ENCODE measurements around the gene GNB3.

GNB3 gene

DNA sequence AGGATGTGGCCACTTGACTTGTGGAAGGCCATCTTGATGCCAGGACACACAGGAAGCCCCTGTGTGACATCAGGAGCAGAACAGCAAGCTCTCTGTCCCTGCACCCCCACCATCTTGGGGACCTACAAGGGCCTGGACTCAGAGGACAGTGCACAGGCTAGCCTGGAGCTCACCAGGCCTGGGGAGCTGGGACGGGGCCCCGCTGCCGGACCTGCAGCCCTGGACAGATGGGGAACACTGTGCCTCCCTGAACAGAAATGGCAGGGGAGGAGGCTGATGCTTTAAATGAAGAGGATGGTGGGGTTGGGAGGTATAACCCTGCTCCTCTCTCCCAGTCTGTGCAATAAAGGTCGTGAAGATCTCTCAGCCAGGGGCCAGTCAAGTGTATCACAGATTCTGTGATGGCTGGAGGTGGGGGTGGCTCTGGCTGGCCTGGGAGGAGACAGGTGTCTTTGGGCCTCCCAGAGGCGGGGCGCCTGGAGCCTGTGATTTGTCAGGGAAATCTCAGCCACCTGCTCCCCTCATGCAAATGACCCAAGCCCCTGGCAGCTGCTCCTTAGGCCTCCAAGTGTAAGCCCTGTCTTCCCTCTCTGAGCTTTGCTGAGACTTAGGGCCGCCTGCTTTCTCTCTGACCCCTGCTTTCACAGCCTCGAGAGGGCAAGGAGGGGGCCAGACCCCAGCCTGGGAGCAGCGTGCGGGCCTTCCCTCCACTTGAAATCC, 1.1 kb upstream of the GNB3 start:
- no peak for FAIRE-seq

DNA sequence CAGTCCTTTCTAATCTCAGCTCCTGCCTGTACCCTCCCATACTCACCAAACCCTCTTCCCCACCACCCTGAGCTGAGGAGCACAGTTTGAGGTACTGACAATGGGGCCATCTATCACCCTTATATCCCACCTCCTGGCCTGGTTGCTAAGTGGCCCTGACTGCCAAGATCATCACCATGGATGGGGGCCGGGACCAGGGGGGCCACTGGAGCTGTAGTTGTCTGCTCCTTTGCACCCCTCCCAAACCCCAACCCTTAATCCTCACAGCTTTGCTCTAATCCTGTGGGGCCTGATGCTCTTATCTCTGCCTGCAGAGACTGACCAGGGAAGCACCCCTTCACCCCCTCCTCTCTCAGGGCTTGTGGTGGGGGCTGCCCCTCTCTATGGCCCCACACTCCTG, 395 bp upstream of the GNB3 start:
- FAIRE-seq = no peak

DNA sequence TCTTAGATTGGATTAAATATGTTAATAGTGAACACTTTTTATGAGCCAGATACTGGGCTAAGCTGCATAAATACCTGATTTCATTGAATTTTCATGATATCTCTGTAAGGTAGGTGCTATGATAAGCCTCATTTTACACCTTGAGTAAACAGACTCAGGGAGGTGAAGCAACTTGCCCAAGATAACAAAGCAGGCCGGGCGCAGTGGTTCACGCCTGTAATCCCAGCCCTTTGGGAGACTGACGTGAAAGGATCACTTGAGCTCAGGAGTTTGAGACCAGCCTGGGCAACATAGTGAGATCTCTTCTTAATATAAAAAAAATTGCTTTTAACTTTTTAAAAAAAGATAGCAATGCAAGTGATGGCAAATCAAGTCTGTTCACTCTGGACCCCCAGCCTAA, 1.4 kb downstream of the GNB3 start:
- FAIRE-seq = no peak

DNA sequence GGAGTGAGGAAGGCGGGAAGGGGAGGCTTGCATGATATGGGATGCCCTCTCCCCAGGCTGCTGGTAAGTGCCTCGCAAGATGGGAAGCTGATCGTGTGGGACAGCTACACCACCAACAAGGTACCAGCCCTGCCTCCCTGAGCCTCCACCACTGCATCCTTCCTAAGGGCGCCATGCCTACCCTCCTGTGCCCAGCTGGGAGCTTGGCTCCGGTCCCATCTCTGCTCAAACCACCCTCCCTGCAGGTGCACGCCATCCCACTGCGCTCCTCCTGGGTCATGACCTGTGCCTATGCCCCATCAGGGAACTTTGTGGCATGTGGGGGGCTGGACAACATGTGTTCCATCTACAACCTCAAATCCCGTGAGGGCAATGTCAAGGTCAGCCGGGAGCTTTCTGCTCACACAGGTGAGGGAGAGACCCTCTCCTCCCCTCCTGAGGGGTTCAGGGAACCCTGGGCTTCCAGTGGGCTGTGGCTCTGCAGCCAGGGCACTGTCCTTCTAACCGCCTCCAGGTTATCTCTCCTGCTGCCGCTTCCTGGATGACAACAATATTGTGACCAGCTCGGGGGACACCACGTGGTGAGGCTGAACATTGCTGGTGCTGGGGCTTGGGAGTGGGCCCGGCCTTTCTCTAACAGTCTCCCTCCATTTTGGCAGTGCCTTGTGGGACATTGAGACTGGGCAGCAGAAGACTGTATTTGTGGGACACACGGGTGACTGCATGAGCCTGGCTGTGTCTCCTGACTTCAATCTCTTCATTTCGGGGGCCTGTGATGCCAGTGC, 2.6 kb downstream of the GNB3 start:
- FAIRE-seq = no peak

DNA sequence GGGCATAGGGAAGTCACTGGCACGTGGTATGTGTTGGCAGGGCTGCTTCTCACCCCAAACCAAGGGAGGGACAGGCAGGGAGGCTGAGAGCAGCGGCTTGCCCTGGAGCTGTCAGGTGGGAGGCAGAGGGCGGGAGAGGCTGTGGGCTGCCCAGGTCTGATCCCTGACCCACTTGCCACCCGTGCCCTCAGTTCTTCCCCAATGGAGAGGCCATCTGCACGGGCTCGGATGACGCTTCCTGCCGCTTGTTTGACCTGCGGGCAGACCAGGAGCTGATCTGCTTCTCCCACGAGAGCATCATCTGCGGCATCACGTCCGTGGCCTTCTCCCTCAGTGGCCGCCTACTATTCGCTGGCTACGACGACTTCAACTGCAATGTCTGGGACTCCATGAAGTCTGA, 4.7 kb downstream of the GNB3 start:
- no peak for FAIRE-seq

DNA sequence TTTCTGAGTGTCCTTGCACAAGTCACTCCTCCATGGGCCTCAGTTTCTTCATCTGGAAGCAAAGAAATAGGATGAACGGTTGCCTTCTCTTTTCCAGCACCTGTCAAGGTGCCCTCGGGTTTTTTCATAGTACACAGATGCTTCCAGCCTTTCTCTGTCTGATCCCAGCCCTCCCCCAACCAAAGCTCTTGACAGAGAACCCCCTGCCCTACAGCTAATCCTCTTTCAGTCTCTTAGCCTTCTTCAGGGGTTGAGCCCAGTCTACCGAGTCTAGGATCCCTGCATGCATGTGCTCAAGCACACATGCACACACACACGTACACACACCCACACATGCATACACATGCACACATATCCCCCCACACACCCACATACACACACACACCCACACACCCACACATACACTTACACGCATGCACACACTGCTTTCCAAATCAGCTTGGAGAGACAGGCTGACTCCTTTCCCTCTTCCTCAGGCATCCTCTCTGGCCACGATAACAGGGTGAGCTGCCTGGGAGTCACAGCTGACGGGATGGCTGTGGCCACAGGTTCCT, 5.7 kb downstream of the GNB3 start:
- no peak for FAIRE-seq

DNA sequence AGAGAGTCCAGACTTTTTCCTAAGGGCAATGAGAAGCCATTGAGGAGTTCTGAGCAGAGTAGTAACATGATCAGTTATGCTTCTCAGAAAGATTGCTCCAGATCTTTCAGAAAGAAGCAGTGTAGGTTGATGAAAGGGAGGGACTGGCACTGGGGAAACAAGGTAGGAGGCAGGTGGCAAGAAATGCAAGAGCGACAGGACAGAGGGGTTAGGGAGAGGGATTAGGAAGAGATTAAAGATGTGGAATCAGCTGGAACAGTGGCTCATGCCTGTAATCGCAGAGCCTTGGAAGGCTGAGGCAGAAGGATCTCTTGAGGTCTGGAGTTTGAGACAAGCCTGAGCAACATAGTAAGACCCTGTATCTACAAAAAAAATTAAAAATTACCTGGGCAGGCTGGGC, 7.0 kb downstream of the GNB3 start:
- FAIRE-seq = no peak

DNA sequence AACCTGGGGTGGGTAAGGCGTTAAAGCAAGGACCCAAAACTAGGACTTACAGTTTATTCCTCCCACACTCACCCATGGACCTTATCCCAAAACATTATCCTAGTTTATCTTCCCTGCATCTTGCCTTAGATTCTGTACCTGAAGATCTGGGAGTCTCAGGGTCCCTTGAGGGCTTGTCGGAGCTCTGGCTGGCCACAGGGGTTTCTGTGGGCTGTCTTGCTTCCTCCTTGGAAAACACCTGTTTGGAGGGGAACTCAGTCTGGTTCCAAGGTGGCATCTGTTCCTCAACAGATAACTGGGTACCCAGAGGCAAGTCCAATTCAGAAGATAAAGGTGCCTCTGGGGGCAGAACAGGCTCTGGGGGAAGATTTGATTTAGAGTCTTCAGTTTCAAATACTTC, 8.7 kb downstream of the GNB3 start:
- FAIRE-seq = no peak

DNA sequence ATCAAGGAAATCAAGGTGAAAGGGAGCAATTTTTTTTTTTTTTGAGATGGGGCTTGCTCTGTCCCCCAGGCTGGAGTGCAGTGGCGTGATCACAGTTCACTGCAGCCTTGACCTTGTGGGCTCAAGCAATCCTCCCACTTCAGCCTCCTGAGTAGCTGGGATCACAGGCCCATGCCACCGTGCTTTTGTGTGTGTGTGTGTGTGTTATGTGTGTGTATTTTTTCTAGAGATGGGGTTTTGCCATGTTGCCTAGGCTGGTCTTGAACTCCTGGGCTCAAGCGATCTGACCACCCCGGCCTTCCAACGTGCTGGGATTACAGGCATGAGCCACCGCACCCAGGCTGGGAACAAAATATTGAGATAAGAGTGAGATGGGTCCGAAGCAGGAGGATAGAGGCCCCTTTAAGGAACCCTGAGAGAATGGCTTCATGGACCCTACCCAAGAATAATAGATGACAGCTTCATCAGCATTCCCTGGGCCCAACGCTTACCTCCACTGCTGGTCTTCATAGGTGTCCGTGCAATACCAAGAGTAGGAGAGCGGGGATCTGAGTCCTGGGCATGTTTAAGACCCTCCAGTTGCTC, 9.3 kb downstream of the GNB3 start:
- FAIRE-seq = no peak

DNA sequence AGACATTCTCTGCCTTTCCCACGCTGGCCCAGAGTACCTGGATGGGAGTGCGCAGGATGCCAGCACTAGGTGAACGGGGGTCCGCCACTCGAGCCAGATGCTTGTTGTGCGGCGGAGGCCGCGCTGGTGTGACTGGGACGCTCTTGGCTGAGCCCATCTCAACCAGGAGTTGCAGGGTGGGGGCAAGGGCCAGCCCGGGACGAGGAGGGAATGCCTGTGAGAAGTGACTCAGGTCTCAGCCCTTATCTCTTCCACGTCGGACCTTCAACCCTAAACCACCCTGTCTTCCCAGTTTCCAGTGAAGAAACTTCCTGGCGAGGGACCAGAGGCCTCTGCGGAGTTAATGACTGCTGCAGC, 10.0 kb downstream of the GNB3 start:
- no peak for FAIRE-seq

DNA sequence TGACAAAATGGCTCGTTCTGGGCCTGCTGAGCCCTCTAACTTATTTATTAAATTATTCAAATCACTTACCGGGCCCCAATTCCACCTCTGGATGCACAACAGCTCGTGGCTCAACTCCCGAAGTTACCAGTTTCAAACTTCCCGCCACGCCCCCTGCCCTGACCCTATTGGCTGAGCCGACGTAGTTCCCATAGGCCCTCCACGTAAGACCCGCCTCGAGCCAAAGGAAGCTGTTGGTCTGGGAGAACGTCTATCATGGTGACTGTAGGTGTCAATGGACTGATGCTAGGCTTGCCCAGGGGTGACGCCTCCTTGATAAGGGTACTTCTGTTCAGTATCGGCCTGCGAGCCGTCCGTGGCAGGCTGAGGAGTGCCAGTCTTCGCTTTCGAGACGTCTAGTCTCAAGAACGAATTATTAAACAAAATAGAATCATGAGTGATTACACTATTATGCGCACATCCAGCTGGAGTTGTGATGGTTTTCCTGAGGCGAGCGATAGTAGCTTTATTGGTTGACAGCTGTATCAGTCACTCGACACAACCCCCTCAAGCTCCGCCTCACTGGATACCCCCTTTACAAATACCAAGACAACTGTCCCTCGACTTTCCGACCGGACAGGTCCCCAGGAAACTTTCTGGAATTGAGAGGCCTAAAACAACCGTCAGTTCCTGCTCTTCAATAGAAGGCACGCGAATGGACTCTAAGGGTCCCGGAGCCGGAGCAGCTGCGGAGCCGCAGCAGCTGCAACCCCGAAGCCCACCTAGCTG, 10.6 kb downstream of the GNB3 start, which contains the start of gene CDCA3:
CDCA3 (minus strand) TSS at position 134 of the 768 bp plus-strand sequence. CDS start 334 bp downstream, outside the sequence.
- FAIRE-seq = peak; percentile 96

DNA sequence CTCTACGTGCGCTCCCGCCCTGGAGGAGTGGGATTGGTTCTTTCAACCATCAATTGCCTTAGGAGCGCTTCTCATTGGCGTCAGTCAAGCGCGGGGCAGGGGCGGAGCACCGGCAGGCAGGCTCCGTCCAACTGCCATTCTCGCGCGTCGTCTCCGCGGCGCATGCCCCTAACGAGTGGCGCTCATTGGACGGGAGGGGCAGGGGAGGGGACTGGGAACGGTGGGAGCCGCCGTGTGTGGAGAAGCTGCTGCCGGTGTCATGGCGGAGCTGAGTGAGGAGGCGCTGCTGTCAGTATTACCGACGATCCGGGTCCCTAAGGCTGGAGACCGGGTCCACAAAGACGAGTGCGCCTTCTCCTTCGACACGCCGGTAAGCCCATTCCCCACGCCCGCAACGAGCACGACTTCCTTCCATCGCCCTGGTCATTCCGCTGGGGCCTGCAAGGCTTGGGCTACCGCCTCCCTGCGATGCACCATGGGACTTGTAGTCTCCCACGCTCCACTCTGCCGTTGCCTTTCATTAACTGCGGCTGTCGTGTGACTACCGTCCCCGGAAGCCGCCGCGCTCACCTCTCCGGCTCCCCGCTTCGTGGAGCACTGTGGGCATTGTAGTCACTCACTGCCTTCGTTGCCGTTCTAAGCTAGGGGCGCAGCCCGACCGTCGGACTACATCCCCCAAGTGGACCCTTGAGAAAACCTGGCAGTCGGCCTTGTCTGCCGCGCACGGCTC, 11.4 kb downstream of the GNB3 start, which contains the start of gene USP5:
USP5 (plus strand) TSS at position 230 of the 730 bp plus-strand sequence; CDS start at position 260, 30 bp downstream.
- peak; percentile 91 for FAIRE-seq

DNA sequence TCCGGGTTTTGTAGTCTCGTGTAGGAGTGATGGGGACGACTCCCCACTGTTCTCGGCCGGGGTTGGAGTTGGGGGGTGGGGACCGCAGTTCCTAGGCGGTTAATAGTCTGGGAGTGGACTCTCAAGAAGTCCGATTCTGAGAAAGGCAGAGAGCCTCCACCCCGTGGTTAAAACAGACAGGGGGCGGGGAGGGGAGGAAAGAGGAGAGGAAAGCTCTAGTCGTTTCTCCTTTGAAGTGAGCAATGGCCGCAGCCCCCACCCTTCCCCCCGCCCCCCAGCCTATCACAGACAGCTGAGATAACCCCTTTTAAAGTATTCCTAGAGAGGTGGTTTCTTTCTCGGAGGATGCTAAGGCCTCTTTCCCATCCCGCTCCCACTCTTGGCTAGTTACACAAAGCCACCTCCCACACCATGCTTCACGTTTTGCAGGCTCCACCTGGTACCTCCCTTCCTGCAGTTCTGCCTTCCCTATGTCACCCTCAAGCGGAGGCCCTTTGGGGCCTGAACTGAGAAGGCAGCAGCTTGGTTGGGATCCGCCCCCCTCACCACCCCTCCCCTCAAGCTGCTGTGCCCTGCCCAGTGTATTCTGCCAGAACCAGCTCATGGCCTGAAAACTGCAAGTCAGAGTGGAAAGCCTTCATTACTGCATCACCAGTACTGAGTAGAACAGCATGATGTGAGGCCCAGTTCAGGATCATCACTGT, 12.1 kb downstream of the GNB3 start:
- peak; percentile 19 for FAIRE-seq

DNA sequence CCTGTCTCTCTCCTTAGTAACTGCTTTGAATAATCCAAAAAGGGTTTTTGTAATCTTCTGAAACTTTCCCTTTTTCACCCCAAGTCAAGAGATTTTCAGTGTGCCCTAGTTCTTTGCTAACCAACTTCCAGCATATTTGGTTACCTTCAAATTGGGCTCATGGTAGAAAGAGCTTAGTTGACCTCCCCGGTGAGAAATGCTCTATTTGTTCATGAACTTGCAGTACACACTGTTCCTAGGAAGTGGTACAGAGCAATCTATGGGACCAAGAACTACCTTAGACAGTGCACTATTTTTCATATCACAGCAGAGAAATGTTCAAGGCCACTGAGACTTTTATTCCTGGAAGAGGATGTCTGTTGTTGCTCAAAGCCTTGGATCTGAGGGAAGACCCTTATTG, 12.9 kb downstream of the GNB3 start:
- FAIRE-seq = no peak

DNA sequence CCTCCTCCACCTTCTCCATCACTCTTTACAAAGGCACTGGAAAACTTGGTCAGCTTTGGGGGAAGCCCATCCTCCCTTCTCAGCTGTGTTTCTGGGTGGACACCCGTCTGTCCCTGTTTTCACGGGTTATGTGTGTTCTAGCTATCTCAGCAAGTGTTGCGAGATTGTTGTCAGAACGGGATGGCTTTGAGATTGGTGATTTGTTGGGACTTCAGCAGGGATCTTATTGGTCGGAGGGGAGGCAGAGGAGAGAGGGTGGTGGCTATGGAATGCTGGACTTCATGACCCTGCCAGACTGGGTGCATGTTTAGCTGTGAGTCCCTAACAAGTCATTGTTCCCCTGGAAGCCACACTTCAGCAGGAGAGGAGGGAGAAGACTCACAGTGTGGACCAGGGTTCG, 13.3 kb downstream of the GNB3 start:
- FAIRE-seq = no peak

DNA sequence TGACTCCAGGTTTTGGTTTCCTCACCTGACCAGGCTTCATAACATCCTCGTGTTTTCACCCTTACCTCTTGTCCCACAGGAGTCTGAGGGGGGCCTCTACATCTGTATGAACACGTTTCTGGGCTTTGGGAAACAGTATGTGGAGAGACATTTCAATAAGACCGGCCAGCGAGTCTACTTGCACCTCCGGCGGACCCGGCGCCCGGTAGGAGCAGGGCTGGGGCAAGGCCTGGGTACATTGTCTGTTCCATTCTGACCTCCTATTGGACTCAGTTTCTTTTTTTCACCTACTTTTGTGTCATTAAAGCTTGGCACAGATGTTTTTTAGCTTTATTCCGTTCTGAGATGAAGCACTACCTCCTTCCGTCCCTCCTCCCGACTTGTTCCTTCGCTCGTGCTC, 14.6 kb downstream of the GNB3 start:
- no peak for FAIRE-seq

DNA sequence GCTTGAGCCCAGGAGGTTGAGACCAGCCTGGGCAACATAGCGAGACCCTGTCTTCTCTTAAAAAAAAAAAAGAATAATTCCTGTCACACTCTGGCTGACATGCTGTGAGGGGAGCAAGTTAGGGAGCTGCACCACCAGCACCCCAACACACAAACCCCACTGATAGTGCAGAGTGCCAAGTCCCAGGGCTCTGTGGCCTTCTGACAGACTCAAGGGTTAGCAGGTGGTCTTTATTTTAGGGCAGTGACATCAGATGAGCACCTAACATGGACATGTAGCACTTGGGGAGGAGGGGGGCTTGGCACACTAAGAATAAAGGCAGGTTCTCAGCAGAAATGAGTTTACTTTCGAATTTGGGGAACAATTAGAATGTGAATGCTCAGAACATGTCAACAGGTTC, 18.1 kb downstream of the GNB3 start:
- no peak for FAIRE-seq

DNA sequence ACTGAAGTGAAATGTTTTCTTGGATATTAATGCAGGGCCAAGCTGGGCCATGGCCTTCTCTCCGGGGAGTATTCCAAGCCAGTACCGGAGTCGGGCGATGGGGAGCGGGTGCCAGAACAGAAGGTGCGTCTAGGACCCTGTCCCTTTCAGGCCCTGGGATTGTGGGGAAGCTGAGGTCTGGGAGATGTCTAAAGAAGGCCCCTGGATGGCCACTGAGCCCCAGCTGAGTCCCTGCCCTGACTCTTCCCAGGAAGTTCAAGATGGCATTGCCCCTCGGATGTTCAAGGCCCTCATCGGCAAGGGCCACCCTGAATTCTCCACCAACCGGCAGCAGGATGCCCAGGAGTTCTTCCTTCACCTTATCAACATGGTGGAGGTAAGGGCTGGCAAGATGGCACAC, 19.4 kb downstream of the GNB3 start:
- no peak for FAIRE-seq

DNA sequence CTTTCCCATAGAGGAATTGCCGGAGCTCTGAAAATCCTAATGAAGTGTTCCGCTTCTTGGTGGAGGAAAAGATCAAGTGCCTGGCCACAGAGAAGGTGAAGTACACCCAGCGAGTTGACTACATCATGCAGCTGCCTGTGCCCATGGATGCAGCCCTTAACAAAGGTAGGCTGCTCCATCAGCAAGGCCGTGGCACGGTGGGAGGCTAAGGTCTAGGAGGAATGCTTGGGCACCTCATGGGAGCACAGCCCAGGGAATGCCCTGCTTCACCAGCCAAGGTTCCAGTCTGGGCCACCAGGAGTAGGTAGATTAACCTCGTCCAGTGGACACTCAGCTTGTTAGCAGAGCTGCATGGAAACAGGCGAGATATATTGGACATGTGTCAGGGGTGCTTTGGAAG, 20.2 kb downstream of the GNB3 start:
- FAIRE-seq = no peak

DNA sequence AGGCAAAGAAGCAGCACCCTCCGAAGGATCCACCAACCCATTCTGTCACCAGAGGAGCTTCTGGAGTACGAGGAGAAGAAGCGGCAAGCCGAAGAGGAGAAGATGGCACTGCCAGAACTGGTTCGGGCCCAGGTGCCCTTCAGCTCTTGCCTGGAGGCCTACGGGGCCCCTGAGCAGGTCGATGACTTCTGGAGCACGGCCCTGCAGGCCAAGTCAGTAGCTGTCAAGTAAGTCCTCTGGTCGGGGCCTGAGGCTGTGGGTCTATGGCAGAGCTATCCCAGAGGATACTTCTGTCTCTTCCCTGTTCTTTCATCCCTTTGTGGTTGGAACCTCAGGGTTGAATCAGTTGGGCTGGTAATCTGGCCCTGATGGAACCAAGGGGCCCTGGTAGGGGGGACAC, 20.7 kb downstream of the GNB3 start:
- no peak for FAIRE-seq

DNA sequence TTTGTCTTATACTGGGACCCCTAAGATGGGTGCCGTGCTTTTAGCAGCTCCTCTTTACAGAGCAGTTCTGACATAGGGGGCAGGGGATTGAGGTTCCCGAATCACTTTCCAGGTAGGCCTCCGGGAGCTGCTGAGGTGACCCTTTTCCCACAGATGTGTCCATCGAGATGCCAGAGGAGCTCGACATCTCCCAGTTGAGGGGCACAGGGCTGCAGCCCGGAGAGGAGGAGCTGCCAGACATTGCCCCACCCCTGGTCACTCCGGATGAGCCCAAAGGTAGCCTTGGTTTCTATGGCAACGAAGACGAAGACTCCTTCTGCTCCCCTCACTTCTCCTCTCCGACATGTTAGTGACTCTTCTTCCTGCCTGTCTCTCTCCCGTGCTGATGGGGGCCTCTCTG, 22.3 kb downstream of the GNB3 start:
- no peak for FAIRE-seq
